ENCODE data around the gene CREM. TPM values are rescaled to one million over a fixed set of nuclear protein-coding genes. Genes with fewer than 3 reads are reported as not detected.

Gene CREM
- total and polyA plus RNA-seq, 2 of the 4 experiments (the other 2 are of a cell fraction) = 33.2 to 40.5 TPM

DNA sequence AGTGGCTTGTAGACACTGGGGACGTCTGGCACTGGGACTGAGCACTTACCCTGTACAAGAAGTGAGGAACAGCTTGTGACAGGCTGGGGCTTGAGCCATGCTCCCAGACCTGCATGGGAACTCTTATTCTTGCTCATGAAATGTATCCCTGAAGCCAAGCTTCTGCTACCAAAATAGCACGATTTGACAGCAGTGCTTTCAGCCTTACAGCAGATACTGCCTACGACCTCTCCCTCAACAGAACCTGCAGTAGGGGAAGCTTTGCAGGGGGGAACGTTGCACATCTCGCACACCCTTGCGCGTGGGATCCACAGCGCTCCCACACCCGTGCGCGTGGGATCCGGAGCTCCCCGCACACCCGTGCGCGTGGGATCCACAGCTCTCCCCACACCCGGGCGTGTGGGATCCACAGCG, 88.0 kb downstream of the CREM start:
- Histone ChIP-seq H3K27me3 (ENCODE audit: control insufficient read depth, insufficient read depth, low read length) (no peaks in the 10 kb centered on the region), H3K9me3 (ENCODE audit: control insufficient read depth, insufficient read depth, low read length) (no peaks in the 10 kb centered on the region), H2AFZ (replicated peaks; ENCODE audit: low read length, poor library complexity) (no peak overlapping the region), H4K91ac (ENCODE audit: insufficient read depth, low read depth, low read length) (no peak overlapping the region), H3K9me1 (ENCODE audit: insufficient read depth, low read length) (peaks cover 3% of the 10 kb centered on the region; the same call in 1 of the 2 replicates), H3K36me3 (ENCODE audit: control insufficient read depth, insufficient read depth, low read length) (peaks cover 1% of the 10 kb centered on the region; the same call in 1 of the 2 replicates), H3K4me1 (ENCODE audit: control insufficient read depth, insufficient read depth, low read length) (peaks cover 2% of the 10 kb centered on the region), H2BK20ac (ENCODE audit: low read depth, low read length) (no peak overlapping the region), H3K4me2 (ENCODE audit: low read depth, low read length) (no peak overlapping the region), H2BK120ac (ENCODE audit: low read depth, low read length) (no peak overlapping the region), H2BK5ac (ENCODE audit: low read depth, low read length, poor library complexity, severe bottlenecking) (no peak overlapping the region), H3K9ac (ENCODE audit: low read depth, low read length) (no peak overlapping the region), H2AK9ac (replicated peaks; ENCODE audit: low read depth, low read length, poor library complexity) (no peak overlapping the region), H2AK5ac (ENCODE audit: low read depth, low read length) (no peak overlapping the region), H3K56ac (ENCODE audit: extremely low read depth, insufficient read depth, low read length) (no peak overlapping the region), H2BK15ac (ENCODE audit: low read depth, low read length) (no peak overlapping the region), H3K23ac (ENCODE audit: low read depth, low read length) (no peak overlapping the region), H3K79me1 (ENCODE audit: low read depth in 1 of 2, low read length in 2 of 2) (no peaks in the 10 kb centered on the region), H3K4ac (ENCODE audit: low read depth, low read length) (no peak overlapping the region), H3K4me3 (ENCODE audit: insufficient read depth, low read depth, low read length) (no peak overlapping the region), H4K20me1 (ENCODE audit: insufficient read depth, low read length) (no peaks in the 10 kb centered on the region), H3K18ac (ENCODE audit: low read depth, low read length) (no peak overlapping the region), H3K27ac (ENCODE audit: insufficient read depth, low read length) (no peak overlapping the region), H4K8ac (ENCODE audit: low read depth in 2 of 2, low read length in 2 of 2) (no peak overlapping the region), H3K14ac (replicated peaks; ENCODE audit: low read depth, low read length) (no peak overlapping the region), H4K5ac (ENCODE audit: low read depth, low read length) (no peak overlapping the region)
- intact Hi-C loops (cut with micrococcal nuclease) = loop anchor here (5.0 kb wide), 2 partner anchors 222 to 557 kb away; no protein-coding TSS in a partner anchor
- dilution Hi-C loops (cut with HindIII; ENCODE audit: low sequenced_read_pairs, unreplicated experiment) = no loop called here
- CTCF ChIA-PET = interaction anchor here (0.9 kb wide), 1 partner anchor 94 kb away, joined by 3 read pairs; no protein-coding TSS in a partner anchor
- WGBS, 2 experiments (ENCODE audit: extremely low coverage in 2 of 2, insufficient read length in 1 of 2) = 60% methylated on average over 1 of the region's 19 CpGs; no CpG with 5 or more reads in 1 of the 2 experiments
- POLR2A ChIA-PET (ENCODE audit: unreplicated experiment) = no interaction called here
- in situ Hi-C loops (cut with MboI; ENCODE audit: low sequenced_read_pairs) = loop anchor here (5.0 to 10.0 kb wide), 2 partner anchors 92 to 540 kb away; no protein-coding TSS in a partner anchor
- ATAC-seq (ENCODE audit: low read depth) (no peak), DNase-seq (no peak)
- TF ChIP-seq NFE2L2 (IDR thresholded peaks at IDR 0.05; ENCODE audit: low read depth, low read length) (no peak), CHD1 (IDR thresholded peaks at IDR 0.05; ENCODE audit: low read depth, low read length) (no peak), POLR2A (IDR thresholded peaks at IDR 0.05; ENCODE audit: low read depth, low read length) (no peak), FOS (IDR thresholded peaks at IDR 0.05; ENCODE audit: low read depth, low read length) (no peak), RAD21 (IDR thresholded peaks at IDR 0.05; ENCODE audit: low read length) (no peak), MAZ (IDR thresholded peaks at IDR 0.05; ENCODE audit: borderline replicate concordance, low read depth, low read length) (no peak), MAFK (IDR thresholded peaks at IDR 0.05; ENCODE audit: low read depth, low read length) (no peak), CEBPB (IDR thresholded peaks at IDR 0.05; ENCODE audit: low read depth, low read length) (no peak), MXI1 (IDR thresholded peaks at IDR 0.05; ENCODE audit: borderline replicate concordance, low read depth, low read length) (no peak), RCOR1 (IDR thresholded peaks at IDR 0.05; ENCODE audit: insufficient replicate concordance, low read length) (no peak), BHLHE40 (IDR thresholded peaks at IDR 0.05; ENCODE audit: low read depth, low read length) (no peak), SMC3 (IDR thresholded peaks at IDR 0.05; ENCODE audit: low read depth, low read length) (no peak), RFX5 (IDR thresholded peaks at IDR 0.05; ENCODE audit: low read depth, low read length) (no peak)
- TF ChIP-seq, protein P1, sequence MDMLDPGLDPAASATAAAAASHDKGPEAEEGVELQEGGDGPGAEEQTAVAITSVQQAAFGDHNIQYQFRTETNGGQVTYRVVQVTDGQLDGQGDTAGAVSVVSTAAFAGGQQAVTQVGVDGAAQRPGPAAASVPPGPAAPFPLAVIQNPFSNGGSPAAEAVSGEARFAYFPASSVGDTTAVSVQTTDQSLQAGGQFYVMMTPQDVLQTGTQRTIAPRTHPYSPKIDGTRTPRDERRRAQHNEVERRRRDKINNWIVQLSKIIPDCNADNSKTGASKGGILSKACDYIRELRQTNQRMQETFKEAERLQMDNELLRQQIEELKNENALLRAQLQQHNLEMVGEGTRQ (IDR thresholded peaks at IDR 0.05; ENCODE audit: low read depth, low read length) = no peak
- TF ChIP-seq, protein P2, sequence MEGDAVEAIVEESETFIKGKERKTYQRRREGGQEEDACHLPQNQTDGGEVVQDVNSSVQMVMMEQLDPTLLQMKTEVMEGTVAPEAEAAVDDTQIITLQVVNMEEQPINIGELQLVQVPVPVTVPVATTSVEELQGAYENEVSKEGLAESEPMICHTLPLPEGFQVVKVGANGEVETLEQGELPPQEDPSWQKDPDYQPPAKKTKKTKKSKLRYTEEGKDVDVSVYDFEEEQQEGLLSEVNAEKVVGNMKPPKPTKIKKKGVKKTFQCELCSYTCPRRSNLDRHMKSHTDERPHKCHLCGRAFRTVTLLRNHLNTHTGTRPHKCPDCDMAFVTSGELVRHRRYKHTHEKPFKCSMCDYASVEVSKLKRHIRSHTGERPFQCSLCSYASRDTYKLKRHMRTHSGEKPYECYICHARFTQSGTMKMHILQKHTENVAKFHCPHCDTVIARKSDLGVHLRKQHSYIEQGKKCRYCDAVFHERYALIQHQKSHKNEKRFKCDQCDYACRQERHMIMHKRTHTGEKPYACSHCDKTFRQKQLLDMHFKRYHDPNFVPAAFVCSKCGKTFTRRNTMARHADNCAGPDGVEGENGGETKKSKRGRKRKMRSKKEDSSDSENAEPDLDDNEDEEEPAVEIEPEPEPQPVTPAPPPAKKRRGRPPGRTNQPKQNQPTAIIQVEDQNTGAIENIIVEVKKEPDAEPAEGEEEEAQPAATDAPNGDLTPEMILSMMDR (conservative IDR thresholded peaks at IDR 0.05; ENCODE audit: low read depth, low read length) = no peak
- TF ChIP-seq, protein P3, sequence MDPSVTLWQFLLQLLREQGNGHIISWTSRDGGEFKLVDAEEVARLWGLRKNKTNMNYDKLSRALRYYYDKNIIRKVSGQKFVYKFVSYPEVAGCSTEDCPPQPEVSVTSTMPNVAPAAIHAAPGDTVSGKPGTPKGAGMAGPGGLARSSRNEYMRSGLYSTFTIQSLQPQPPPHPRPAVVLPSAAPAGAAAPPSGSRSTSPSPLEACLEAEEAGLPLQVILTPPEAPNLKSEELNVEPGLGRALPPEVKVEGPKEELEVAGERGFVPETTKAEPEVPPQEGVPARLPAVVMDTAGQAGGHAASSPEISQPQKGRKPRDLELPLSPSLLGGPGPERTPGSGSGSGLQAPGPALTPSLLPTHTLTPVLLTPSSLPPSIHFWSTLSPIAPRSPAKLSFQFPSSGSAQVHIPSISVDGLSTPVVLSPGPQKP (IDR thresholded peaks at IDR 0.05; ENCODE audit: borderline replicate concordance, low read depth, low read length) = no peak
- no TSS peak for BruUV-seq (replicated peaks)

All from IMR-90 (cell line).